Jurkat, Clone E6-1 (cell line): Measurements from ENCODE around the gene PRPH. TPM values are rescaled to one million over a fixed set of nuclear protein-coding genes. Genes with fewer than 3 reads are reported as not detected.
"Not testable (repeated sequence)": the region's sequence is repeated elsewhere in the genome, so short reads cannot be mapped to it uniquely, and the experiment has no call there.

Source experiments
- DNase-seq: peaks from one replicate; pipeline ENCODE4 v3.0.0-alpha.2; 2011; ENCODE audit warnings: low read depth, low spot score
- H3K4me3 ChIP-seq: 2 replicates; pipeline ENCODE4 v1.5.1; 2011; ENCODE audit warnings: mild to moderate bottlenecking, low read length, control low read depth, moderate library complexity
- polyA plus RNA-seq: library from polyadenylated mRNA; unstranded; fragments of >200 nt; gene quantifications from one replicate; pipeline ENCODE4 v1.2.1, GENCODE V29; 2012; ENCODE audit warnings: missing spikeins; ENCODE audit not compliant: insufficient read length, insufficient read depth

The PRPH gene
- not detected for polyA plus RNA-seq

DNA sequence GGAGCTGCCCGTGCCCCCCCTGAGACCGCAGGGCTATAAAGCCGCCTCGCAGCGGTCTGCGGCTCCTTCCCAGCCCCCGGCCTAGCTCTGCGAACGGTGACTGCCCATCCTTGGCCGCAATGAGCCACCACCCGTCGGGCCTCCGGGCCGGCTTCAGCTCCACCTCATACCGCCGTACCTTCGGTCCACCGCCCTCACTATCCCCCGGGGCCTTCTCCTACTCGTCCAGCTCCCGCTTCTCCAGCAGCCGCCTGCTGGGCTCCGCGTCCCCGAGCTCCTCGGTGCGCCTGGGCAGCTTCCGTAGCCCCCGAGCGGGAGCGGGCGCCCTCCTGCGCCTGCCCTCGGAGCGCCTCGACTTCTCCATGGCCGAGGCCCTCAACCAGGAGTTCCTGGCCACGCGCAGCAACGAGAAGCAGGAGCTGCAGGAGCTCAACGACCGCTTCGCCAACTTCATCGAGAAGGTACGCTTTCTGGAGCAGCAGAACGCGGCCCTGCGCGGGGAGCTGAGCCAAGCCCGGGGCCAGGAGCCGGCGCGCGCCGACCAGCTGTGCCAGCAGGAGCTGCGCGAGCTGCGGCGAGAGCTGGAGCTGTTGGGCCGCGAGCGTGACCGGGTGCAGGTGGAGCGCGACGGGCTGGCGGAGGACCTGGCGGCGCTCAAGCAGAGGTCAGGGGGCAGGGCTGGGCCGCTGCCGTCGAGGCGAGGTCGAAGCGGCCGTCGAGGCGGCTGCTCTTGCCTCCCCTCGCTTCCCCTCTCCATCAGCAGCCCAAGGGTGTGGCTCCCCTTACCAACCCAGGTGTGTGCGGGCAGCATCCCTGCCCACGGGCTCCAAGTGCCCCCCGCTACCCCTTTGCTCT lies at the start of gene PRPH:
TSS of gene PRPH (plus strand) at position 66 of the 855 bp plus-strand sequence. CDS start at position 120, 54 bp downstream.
- H3K4me3 ChIP-seq = no peak within 1 kb of the TSS
- DNase-seq = no peak

- no peak for DNase-seq
Measured at GRCh38 chr12:49251357-49251756, 43.6 kb upstream of the PRPH start.

GRCh38 chr12:49253033-49253623 lies 41.8 kb upstream of the PRPH start:
- no peak for DNase-seq
- H3K4me3 ChIP-seq = no peak overlapping the region

More at GRCh38 chr12:49251357-49251756, 43.6 kb upstream of the PRPH start:
- no peak overlapping the region for H3K4me3 ChIP-seq

DNA sequence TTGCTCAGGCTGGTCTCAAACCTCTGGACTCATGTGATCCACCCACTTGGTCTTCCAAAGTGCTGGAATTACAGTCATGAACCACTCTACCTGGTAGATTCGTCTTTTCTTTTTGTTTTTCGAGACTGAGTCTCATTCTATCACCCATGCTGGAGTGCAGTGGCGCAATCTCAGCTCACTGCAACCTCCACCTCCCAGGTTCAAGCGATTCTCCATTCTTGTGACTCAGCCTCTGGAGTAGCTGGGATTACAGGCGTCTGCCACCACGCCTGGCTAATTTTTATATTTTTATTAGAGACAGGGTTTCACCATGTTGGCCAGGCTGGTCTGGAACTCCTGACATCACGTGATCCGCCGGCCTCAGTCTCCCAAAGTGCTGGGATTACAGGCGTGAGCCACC lies 39.5 kb upstream of the PRPH start:
- H3K4me3 ChIP-seq, DNase-seq: not testable (repeated sequence)

DNA sequence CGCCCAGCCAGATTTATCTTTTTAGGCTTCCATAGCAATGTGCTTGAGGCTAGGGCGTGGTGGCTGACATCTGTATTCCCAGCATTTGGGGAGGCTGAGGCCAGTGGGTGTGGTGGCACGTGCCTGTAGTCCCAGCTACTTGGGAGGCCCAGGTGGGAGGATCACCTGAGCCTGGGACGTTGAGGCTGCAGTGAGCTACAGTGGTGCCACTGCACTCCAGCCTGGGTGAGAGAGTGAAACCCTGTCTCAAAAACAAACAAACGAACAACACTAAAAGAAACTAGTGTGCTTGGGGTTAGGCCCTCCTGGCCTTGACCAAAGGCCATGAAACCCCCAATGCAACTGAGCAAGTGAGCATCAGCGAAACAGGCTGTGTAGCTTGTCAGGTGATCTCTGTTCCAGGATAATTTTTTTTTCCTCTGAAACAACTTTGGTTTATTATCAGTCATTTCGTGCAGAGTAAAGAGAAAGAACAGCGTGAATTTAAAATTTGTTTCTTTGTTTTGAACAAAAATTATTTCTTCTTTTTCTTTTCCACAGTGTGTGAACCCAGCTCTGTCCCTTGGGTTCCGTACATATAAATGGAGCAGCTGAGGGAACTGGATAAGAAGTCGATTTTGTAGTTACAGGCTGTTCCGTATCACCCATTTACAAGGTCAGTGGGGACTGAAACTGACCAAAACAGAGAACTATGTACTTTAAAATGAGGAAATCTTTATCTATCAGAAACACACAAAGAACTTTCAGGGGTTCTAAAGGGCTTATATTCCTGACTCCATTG lies 38.9 kb upstream of the PRPH start:
- DNase-seq = no peak
- no peak overlapping the region for H3K4me3 ChIP-seq

GRCh38 chr12:49257508-49258184 lies 37.3 kb upstream of the PRPH start:
- DNase-seq, H3K4me3 ChIP-seq: not testable (repeated sequence)

- no peak for DNase-seq
- H3K4me3 ChIP-seq = no peak overlapping the region
Measured at GRCh38 chr12:49259452-49259851, 35.5 kb upstream of the PRPH start.

- DNase-seq = no peak
- no peak overlapping the region for H3K4me3 ChIP-seq
Measured at GRCh38 chr12:49260166-49260565, 34.8 kb upstream of the PRPH start.

DNA sequence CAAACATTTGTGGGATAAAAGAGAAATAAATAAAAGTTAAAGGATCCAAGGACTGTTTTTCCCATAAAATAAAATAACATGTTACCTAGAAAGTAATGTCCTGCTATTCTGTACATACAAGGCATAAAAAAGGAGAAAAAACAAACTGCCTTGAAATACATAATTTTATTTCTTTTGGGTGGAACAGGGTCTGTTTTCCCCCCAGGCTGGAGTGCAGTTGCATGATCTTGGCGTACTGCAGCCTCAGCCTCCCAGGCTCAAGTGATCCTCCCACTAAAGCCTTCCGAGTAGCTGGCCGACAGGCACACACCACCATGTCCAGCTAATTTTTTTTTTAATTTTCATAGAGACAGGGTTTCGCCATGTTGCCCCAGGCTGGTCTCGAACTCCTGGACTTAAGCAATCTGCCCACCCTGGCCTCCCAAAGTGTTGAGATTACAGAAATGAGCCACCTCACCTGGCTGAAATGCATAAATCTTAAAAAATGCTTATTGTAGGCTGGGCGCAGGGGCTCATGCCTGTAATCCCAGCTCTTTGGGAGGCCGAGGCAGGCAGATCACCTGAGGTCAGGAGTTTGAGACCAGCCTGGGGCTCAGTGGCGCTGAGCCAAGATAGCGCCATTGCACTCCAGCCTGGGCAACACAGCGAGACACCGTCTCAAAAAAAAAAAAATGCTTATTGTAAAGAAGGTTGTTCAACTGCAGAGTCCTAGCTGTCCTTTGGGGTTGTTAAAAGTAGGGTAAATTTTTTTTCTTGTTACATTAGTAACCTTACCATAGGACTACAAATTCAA lies 34.2 kb upstream of the PRPH start:
- DNase-seq = no peak
- H3K4me3 ChIP-seq = no peak overlapping the region

- H3K4me3 ChIP-seq = no peak overlapping the region
- no peak for DNase-seq
Measured at GRCh38 chr12:49261721-49262120, 33.2 kb upstream of the PRPH start.

DNA sequence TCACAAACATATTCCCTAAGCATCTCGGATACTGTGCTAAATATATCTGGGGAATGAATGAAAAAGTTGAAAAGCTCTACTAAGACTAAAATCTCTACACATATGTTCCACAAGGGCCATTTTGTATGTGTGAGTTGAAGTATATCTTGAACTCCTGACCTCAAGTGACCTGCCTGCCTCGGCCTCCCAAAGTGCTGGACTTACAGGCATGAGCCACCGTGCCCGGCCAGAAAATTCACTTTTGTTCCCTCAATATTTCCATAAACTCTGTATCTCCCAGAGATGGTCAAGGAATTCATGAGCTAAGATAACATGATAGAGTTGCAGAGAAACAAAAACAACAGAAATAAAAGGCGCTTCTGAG lies 31.6 kb upstream of the PRPH start:
- H3K4me3 ChIP-seq = no peak overlapping the region
- DNase-seq = no peak

DNA sequence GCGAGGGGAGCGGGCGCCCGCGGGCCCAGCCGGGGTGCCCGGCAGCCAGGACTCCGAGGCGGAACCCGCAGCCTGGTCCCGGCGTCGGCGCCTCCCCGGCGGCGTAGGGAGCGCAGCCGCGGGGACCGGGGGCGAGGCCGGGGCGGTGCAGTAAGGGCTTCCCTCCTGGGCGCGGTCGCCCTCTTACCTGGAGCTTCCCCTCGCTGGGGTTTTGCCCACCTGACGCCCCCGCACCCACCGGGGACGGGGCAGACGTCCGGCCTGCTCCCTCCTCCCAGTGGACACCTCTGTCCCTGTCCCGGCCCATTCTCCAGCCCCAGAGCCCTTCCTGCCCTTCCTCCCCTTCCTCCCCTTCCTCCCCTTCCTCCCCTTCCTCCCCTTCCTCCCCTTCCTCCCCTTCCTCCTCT lies 30.5 kb upstream of the PRPH start:
- peak overlapping the region; percentile 89 for H3K4me3 ChIP-seq
- DNase-seq = no peak

DNA sequence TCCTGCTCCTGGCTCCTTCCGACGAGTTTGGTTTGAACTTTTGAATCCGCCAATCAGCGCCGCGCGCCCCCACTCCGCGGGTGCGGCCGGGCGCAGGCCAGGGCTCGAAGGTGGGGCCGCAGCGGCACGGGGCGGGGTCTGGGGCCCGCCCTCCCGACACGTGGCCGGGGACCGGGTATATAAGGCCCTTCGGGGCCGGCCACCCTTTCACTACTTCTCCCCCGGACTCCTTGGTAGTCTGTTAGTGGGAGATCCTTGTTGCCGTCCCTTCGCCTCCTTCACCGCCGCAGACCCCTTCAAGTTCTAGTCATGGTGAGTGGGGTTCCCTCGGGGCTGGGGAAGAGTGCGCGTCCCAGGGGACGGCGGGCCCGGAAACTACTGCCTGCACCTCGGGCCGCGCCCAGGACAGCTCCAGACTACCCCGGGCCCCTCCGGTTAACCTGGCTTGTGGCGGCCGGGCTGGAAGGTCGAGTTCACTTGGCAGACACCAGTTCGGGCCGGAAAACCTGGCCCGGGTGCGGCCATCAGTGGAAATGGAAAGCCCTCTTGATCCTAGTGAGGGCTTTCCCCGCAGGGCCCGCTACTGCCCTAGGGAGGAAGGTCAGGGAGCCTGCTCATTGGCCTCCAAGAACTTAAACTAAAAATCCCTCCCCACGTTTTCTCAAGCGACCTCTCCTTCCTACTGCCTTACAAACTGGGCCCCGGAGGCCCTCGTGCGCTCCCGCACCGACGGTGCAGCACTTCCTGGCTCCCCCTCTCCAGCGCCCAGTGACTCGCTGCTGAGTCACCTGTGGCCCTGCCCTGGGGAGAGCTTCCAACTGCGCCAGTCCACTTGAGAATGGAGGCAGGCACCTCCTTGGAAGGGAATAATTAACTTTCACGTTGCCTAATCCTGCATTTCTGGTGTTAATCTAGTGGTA lies 29.8 kb upstream of the PRPH start, which contains the start of gene TUBA1C:
TSS of gene TUBA1C (plus strand) at position 210 of the 920 bp plus-strand sequence. CDS start at position 310, 100 bp downstream.
- peak; percentile 92 for DNase-seq
- peak within 1 kb of the TSS; percentile 89 for H3K4me3 ChIP-seq

DNA sequence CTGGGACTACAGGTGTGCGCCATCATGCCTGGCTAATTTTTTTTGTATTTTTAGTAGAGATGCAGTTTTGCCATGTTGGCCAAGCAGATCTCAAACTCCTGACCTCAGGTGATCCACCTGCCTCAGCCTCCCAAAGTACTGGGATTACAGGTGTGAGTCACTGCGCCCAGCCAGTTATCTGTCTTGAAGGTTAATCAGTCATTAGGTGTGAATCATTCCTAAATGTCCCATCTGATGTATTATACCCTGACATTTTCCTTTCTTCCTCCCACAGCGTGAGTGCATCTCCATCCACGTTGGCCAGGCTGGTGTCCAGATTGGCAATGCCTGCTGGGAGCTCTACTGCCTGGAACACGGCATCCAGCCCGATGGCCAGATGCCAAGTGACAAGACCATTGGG lies 25.8 kb upstream of the PRPH start:
- DNase-seq, H3K4me3 ChIP-seq: not testable (repeated sequence)

DNA sequence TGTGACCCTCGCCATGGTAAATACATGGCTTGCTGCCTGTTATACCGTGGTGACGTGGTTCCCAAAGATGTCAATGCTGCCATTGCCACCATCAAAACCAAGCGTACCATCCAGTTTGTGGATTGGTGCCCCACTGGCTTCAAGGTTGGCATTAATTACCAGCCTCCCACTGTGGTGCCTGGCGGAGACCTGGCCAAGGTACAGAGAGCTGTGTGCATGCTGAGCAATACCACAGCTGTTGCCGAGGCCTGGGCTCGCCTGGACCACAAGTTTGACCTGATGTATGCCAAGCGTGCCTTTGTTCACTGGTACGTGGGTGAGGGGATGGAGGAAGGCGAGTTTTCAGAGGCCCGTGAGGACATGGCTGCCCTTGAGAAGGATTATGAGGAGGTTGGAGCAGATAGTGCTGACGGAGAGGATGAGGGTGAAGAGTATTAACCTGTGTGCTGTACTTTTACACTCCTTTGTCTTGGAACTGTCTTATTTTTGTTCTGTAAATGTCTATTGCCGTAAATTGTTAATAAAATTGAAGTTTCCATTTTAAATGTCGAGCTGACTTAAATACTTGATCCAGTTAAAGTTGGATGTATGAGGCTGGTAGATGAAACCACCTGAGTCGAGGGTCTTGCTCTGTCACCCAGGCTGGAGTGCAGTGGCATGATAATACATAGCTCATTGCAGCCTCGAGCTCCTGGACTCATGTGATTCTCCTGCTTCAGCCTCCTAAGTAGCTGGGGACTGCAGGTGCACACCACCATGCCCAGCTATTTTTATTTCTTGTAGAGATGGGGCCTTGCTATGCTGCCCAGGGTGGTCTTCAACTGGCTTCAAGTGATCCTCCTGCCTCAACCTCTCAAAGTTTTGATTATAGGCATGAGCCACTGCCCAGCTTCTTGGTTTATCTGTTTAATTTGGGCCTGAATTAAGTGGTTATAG lies 21.9 kb upstream of the PRPH start:
- H3K4me3 ChIP-seq = no peak overlapping the region

GRCh38 chr12:49273726-49274395 lies 21.1 kb upstream of the PRPH start:
- no peak overlapping the region for H3K4me3 ChIP-seq
- no peak for DNase-seq

More for the DNA sequence above, 21.9 kb upstream of the PRPH start:
- DNase-seq = no peak
